Neuronal stem cell (in vitro differentiated cells): ENCODE measurements around the gene SETD4. TPM values are rescaled to one million over a fixed set of nuclear protein-coding genes. Genes with fewer than 3 reads are reported as not detected.

Experiments
- DNase-seq: peaks from one replicate; pipeline ENCODE4 v3.0.0-alpha.2; 2013; ENCODE audit warnings: low spot score
- H2AFZ ChIP-seq: one replicate; pipeline ENCODE4 v1.6.1; 2013; ENCODE audit warnings: mild to moderate bottlenecking, low read length, inconsistent platforms
- H2AK5ac ChIP-seq: 2 replicates; pipeline ENCODE4 v1.6.1; 2013; ENCODE audit warnings: low read depth, mild to moderate bottlenecking, inconsistent platforms, low read length, moderate library complexity, mixed read lengths
- H2BK120ac ChIP-seq: 2 replicates; pipeline ENCODE4 v1.6.1; 2013; ENCODE audit warnings: low read depth, mild to moderate bottlenecking, inconsistent platforms, low read length, moderate library complexity, mixed read lengths
- H2BK12ac ChIP-seq: one replicate; pipeline ENCODE4 v1.6.1; 2013; ENCODE audit warnings: low read length, inconsistent platforms
- H2BK15ac ChIP-seq: 2 replicates; pipeline ENCODE4 v1.6.1; 2013; ENCODE audit warnings: mild to moderate bottlenecking, low read length, inconsistent platforms, mixed read lengths
- H2BK5ac ChIP-seq: one replicate; pipeline ENCODE4 v1.6.1; 2013; ENCODE audit warnings: inconsistent platforms, mild to moderate bottlenecking, low read length, moderate library complexity
- H3K14ac ChIP-seq: one replicate; pipeline ENCODE4 v1.6.1; 2013; ENCODE audit warnings: low read length, inconsistent platforms
- H3K18ac ChIP-seq: 2 replicates; pipeline ENCODE4 v1.6.1; 2013; ENCODE audit warnings: low read length, inconsistent platforms
- H3K23ac ChIP-seq: 2 replicates; pipeline ENCODE4 v1.6.1; 2013; ENCODE audit warnings: low read depth, mild to moderate bottlenecking, mixed read lengths, low read length, inconsistent platforms; ENCODE audit not compliant: poor library complexity
- H3K27ac ChIP-seq: replicated peaks from 3 replicates; pipeline ENCODE4 v1.5.1; 2013; ENCODE audit warnings: low read length, inconsistent platforms
- H3K27me3 ChIP-seq, 3 experiments: 2 replicates each; pipeline ENCODE4 v1.6.1; 2013; ENCODE audit warnings: low read length in 3 of 3, mild to moderate bottlenecking in 2 of 3, inconsistent platforms in 1 of 3, low read depth in 1 of 3, mixed read lengths in 1 of 3, moderate library complexity in 1 of 3; ENCODE audit not compliant: control insufficient read depth in 3 of 3, insufficient read depth in 3 of 3
- H3K36me3 ChIP-seq, 2 donors: replicated peaks in 1 of 2; 2 replicates each; pipeline ENCODE4 v1.6.1; 2013; ENCODE audit warnings: low read length in 2 of 2; ENCODE audit not compliant: control insufficient read depth in 2 of 2, insufficient read depth in 2 of 2
- H3K4ac ChIP-seq: 2 replicates; pipeline ENCODE4 v1.6.1; 2013; ENCODE audit warnings: inconsistent platforms, mild to moderate bottlenecking, low read length, moderate library complexity
- H3K4me1 ChIP-seq, 2 donors: 1 replicate in 1 of 2; 2 replicates in 1 of 2; pipeline ENCODE4 v1.6.1; 2013; ENCODE audit warnings: low read length in 2 of 2, low read depth in 1 of 2; ENCODE audit not compliant: control insufficient read depth in 2 of 2, insufficient read depth in 1 of 2
- H3K4me2 ChIP-seq: one replicate; pipeline ENCODE4 v1.6.1; 2013; ENCODE audit warnings: mild to moderate bottlenecking, low read length, inconsistent platforms; ENCODE audit not compliant: insufficient read depth, poor library complexity, severe bottlenecking
- H3K4me3 ChIP-seq, 2 donors: 2 replicates each; pipeline ENCODE4 v1.5.1; 2013; ENCODE audit warnings: low read length in 2 of 2, mild to moderate bottlenecking in 2 of 2, inconsistent platforms in 1 of 2, moderate library complexity in 1 of 2
- H3K79me1 ChIP-seq: one replicate; pipeline ENCODE4 v1.6.1; 2013; ENCODE audit warnings: low read depth, mild to moderate bottlenecking, inconsistent platforms, low read length, moderate library complexity
- H3K9ac ChIP-seq: one replicate; pipeline ENCODE4 v1.6.1; 2013; ENCODE audit warnings: mild to moderate bottlenecking, low read depth, low read length, inconsistent platforms; ENCODE audit not compliant: poor library complexity
- H3K9me3 ChIP-seq, 2 donors: replicated peaks in 1 of 2; 2 replicates each; pipeline versions ENCODE3 to v1.6.1; 2013; ENCODE audit warnings: low read length in 2 of 2, mild to moderate bottlenecking in 2 of 2, inconsistent platforms in 1 of 2, low read depth in 1 of 2, mixed read lengths in 1 of 2, moderate library complexity in 1 of 2; ENCODE audit not compliant: control insufficient read depth in 2 of 2, insufficient read depth in 1 of 2
- H4K8ac ChIP-seq: one replicate; pipeline ENCODE4 v1.6.1; 2013; ENCODE audit warnings: low read depth, mild to moderate bottlenecking, inconsistent platforms, low read length, moderate library complexity
- H4K91ac ChIP-seq: one replicate; pipeline ENCODE4 v1.6.1; 2013; ENCODE audit warnings: low read length, low read depth, mild to moderate bottlenecking, inconsistent platforms; ENCODE audit not compliant: poor library complexity
- WGBS, 2 donors: extraction: QIAGEN DNeasy Blood & Tissue Kit; methylation state at CpG; one replicate each; pipeline ENCODE4 v1.1.7; 2013; ENCODE audit warnings: missing lambda C conversion rate in 2 of 2, mixed read lengths in 1 of 2; ENCODE audit not compliant: insufficient read length in 2 of 2, insufficient replicate concordance in 1 of 2; ENCODE audit errors: extremely low coverage in 2 of 2; 5-methylcytosine and 5-hydroxymethylcytosine counted together
- polyA plus RNA-seq, 2 experiments: library from polyadenylated mRNA; stranded (reverse); fragments of 200-250 nt; gene quantifications; one replicate each; pipeline ENCODE4 v1.2.3, GENCODE V29; 2013

Gene SETD4, protein sequence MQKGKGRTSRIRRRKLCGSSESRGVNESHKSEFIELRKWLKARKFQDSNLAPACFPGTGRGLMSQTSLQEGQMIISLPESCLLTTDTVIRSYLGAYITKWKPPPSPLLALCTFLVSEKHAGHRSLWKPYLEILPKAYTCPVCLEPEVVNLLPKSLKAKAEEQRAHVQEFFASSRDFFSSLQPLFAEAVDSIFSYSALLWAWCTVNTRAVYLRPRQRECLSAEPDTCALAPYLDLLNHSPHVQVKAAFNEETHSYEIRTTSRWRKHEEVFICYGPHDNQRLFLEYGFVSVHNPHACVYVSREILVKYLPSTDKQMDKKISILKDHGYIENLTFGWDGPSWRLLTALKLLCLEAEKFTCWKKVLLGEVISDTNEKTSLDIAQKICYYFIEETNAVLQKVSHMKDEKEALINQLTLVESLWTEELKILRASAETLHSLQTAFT
- polyA plus RNA-seq (2013, experiment 1 of 2) = 16.1 TPM
- polyA plus RNA-seq (2013, experiment 2 of 2) = 15.6 TPM

DNA sequence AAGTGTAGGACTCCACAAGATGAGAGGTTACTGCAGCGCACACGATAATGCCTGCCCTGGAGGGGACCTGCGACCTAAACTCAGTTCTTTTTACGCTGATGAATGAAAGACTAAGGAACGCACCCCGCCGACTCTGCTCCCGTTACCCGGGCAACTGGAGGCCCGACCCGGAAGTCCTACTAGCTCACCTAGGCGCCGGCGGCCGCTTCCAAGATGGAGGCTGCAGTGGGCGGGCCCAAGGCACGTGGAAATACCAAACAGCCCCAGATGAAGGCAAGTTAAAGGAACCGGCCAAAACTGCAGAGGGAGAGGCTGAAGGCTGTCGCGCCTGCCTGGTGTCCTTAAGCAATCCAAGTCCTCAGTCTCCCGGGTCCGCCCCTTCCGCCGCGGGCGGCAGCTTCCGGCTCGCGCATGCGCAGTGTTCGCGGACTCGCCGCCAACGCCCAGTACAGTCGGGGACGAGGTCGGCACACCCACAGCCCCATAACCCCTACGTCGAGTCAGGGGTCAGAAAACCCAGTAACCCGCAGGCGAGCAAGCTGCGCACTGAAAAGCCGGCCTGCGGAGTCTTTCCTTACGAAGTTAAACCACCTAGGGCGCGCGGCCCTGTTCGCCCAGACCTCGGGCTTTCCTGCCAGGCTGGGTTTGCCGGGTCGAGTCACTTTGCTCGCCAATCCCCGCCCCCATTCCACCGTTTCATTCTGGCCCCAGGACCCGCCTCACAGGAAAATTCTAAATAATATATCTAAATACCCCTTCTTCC, at the start of gene SETD4:
SETD4 (minus strand) TSS at position 368 of the 763 bp plus-strand sequence. CDS start 1,638 bp downstream, outside the sequence.
- Histone ChIP-seq H3K36me3 (peaks cover 18 to 36% of the 10 kb centered on the region in 2 donors), H2AK5ac (no peak within 1 kb of the TSS), H2BK15ac (peak within 1 kb of the TSS; percentile 4), H3K79me1 (peaks cover 3% of the 10 kb centered on the region), H2AFZ (peak within 1 kb of the TSS; percentile 92), H3K4me2 (peak within 1 kb of the TSS; percentile 81), H2BK12ac (no peak within 1 kb of the TSS), H4K91ac (no peak within 1 kb of the TSS), H3K4me1 (peaks cover 0 to 2% of the 10 kb centered on the region in 2 donors), H3K27me3 (peaks cover 0 to 6% (median 0%) of the 10 kb centered on the region in 3 experiments), H2BK5ac (peak within 1 kb of the TSS; percentile 88), H3K4me3 (peak within 1 kb of the TSS; percentile 81 to 96), H3K4ac (no peak within 1 kb of the TSS), H4K8ac (no peak within 1 kb of the TSS), H3K18ac (peak within 1 kb of the TSS; percentile 94), H3K23ac (peak within 1 kb of the TSS; percentile 50), H3K9ac (peak within 1 kb of the TSS; percentile 97), H3K27ac (peak within 1 kb of the TSS; percentile 96), H3K9me3 (no peaks in the 10 kb centered on the region), H2BK120ac (no peak within 1 kb of the TSS), H3K14ac (peak within 1 kb of the TSS; percentile 3)
- no CpG with 5 or more reads among the region's 57 CpGs for WGBS, 2 donors
- DNase-seq = peak; percentile 88

GRCh38 chr21:36109868-36110267, 49.5 kb upstream of the SETD4 start:
- no CpG with 5 or more reads among the region's 10 CpGs for WGBS, 2 donors
- Histone ChIP-seq H3K9me3 (no peaks in the 10 kb centered on the region), H3K79me1 (no peaks in the 10 kb centered on the region), H3K4me1 (peaks cover 0 to 4% of the 10 kb centered on the region in 2 donors), H2AK5ac (no peak overlapping the region), H2BK15ac (no peak overlapping the region), H3K27me3 (peaks cover 0 to 26% (median 2%) of the 10 kb centered on the region in 3 experiments), H2BK5ac (no peak overlapping the region), H3K4me2 (no peak overlapping the region), H3K23ac (no peak overlapping the region), H3K4ac (no peak overlapping the region), H2BK120ac (no peak overlapping the region), H3K18ac (no peak overlapping the region), H3K36me3 (no peaks in the 10 kb centered on the region), H2AFZ (no peak overlapping the region), H3K27ac (no peak overlapping the region), H3K4me3 (no peak overlapping the region), H3K14ac (no peak overlapping the region), H2BK12ac (no peak overlapping the region), H3K9ac (no peak overlapping the region), H4K8ac (no peak overlapping the region), H4K91ac (no peak overlapping the region)
- no peak for DNase-seq

DNA sequence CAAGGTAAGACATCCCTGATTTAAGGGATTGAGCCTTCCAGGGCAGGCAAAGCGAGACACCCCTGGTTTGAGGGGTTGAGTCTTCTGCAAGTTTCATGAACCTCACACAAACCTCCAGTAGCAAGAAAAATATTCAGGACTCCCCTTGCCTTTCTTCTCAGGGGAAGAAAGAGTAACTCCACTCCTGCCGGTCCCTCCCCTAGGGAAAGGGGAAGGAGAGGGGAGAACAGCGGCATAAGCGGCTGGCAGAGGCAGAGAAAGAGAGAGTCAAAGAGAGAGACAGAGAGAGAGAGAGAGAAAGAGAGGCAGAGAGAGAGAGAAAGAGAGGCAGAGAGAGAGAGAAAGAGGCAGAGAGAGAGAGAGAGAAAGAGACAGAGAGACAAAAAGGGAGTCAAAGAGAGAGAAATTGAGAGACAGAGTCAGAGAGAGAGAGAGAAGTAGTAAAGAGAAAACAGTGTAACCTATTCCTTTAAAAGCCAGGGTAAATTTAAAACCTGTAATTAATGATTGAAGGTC, 45.1 kb upstream of the SETD4 start:
- no peak overlapping the region for H2BK12ac ChIP-seq
- H3K79me1 ChIP-seq = no peaks in the 10 kb centered on the region
- no peak overlapping the region for H2AK5ac ChIP-seq
- peaks cover 0 to 39% (median 0%) of the 10 kb centered on the region in 3 experiments for H3K27me3 ChIP-seq
- peaks cover 0 to 4% of the 10 kb centered on the region in 2 donors for H3K4me1 ChIP-seq
- no CpG with 5 or more reads among the region's 4 CpGs for WGBS, 2 donors
- H3K14ac ChIP-seq = no peak overlapping the region
- H3K4ac ChIP-seq = no peak overlapping the region
- no peak for DNase-seq
- H3K23ac ChIP-seq = no peak overlapping the region
- H4K91ac ChIP-seq = no peak overlapping the region
- peak overlapping the region in 1 of 2 donors; percentile 1 for H3K4me3 ChIP-seq
- H2BK5ac ChIP-seq = no peak overlapping the region
- H3K9me3 ChIP-seq = no peaks in the 10 kb centered on the region
- H2BK120ac ChIP-seq = no peak overlapping the region
- H4K8ac ChIP-seq = no peak overlapping the region
- H3K18ac ChIP-seq = no peak overlapping the region
- no peak overlapping the region for H3K27ac ChIP-seq
- no peaks in the 10 kb centered on the region for H3K36me3 ChIP-seq
- no peak overlapping the region for H2BK15ac ChIP-seq
- H3K9ac ChIP-seq = no peak overlapping the region
- H3K4me2 ChIP-seq = no peak overlapping the region
- no peak overlapping the region for H2AFZ ChIP-seq
